ENCODE measurements around the gene DHRS1. TPM values are rescaled to one million over a fixed set of nuclear protein-coding genes. Genes with fewer than 3 reads are reported as not detected.
A peak's percentile ranks its signal among the peaks of the same experiment; 100 is the strongest.

DHRS1 gene
- polyA plus RNA-seq (65.1 to 130 TPM (median 75.0 TPM) in 3 replicates), polyA minus RNA-seq (173 to 348 TPM (median 179 TPM) in 3 replicates)
- 55.9 TPM for polyA plus RNA-seq (2011; ENCODE audit: low read depth)
- polyA plus RNA-seq (2011; cell fraction: cytosol; rRNA removed) = 131 and 161 TPM in 2 replicates
- 263 and 309 TPM in 2 replicates for polyA plus RNA-seq (2011; cell fraction: nucleus; rRNA removed)
- polyA plus RNA-seq (2012; ENCODE audit: low replicate concordance) = 100 and 165 TPM in 2 replicates
- polyA minus RNA-seq (2011; cell fraction: cytosol; rRNA and poly(A)+ RNA removed) = 222 TPM
- 53.4 and 72.1 TPM in 2 replicates for polyA minus RNA-seq (2011; cell fraction: nucleus; rRNA and poly(A)+ RNA removed)

GRCh38 chr14:24299255-24300191 is at the start of gene DHRS1, which contains the start of gene NOP9:
Gene DHRS1 (minus strand): TSS chr14:24299780. CDS start chr14:24299106, 674 bp downstream.
Gene NOP9 (plus strand): TSS chr14:24299850. CDS start chr14:24299955, 105 bp downstream.
- Histone ChIP-seq H3K9me3 (ENCODE audit: control insufficient read depth, low read depth, low read length) (no peaks in the 10 kb centered on the region), H2AFZ (ENCODE audit: control insufficient read depth, low read length) (peak within 1 kb of the TSS; percentile 84), H4K20me1 (ENCODE audit: control insufficient read depth, extremely low read depth, insufficient read depth, low read length) (no peaks in the 10 kb centered on the region), H3K9ac (ENCODE audit: control insufficient read depth, extremely low read depth, insufficient read depth, low read length) (peak within 1 kb of the TSS; percentile 95), H3K4me1 (ENCODE audit: control insufficient read depth, extremely low read depth, insufficient read depth, low read length) (peaks cover 37% of the 10 kb centered on the region), H3K27ac (ENCODE audit: control insufficient read depth, insufficient read depth, low read length) (peak within 1 kb of the TSS; percentile 93), H3K79me2 (ENCODE audit: control insufficient read depth, insufficient read depth, low read length) (peaks cover 32% of the 10 kb centered on the region), H3K36me3 (ENCODE audit: control insufficient read depth in 2 of 2, extremely low read depth in 1 of 2, insufficient read depth in 2 of 2, low read length in 2 of 2) (peaks cover 33 to 46% of the 10 kb centered on the region in 2 experiments), H3K4me3 (ENCODE audit: control insufficient read depth in 2 of 3, extremely low read depth in 1 of 3, insufficient read depth in 2 of 3, low read depth in 1 of 3, low read length in 3 of 3) (peak within 1 kb of the TSS; percentile 58 to 94 (median 80)), H3K9me1 (ENCODE audit: control insufficient read depth, extremely low read depth, insufficient read depth, low read length) (no peaks in the 10 kb centered on the region), H3K4me2 (ENCODE audit: control insufficient read depth, extremely low read depth, insufficient read depth, low read depth, low read length) (peak within 1 kb of the TSS; percentile 91), H3K27me3 (ENCODE audit: control insufficient read depth, extremely low read depth, insufficient read depth, low read length) (no peaks in the 10 kb centered on the region)
- FAIRE-seq = no peak
- no peak for DNase-seq (ENCODE audit: low read depth, low spot score)
- dilution Hi-C loops (cut with MboI; ENCODE audit: extremely low pct_ligation_motif_present, low sequenced_read_pairs) = no loop called here
- no peak for TF ChIP-seq EZH2 (IDR thresholded peaks at IDR 0.05; ENCODE audit: low read length)
- TF ChIP-seq CTCF (optimal IDR thresholded peaks at IDR 0.05 in 1 of 3, IDR thresholded peaks at IDR 0.05 in 1 of 3, conservative IDR thresholded peaks at IDR 0.05 in 1 of 3; ENCODE audit: extremely low read depth in 1 of 3, insufficient read depth in 2 of 3, low read length in 3 of 3) = no peak

- Histone ChIP-seq H3K4me1 (ENCODE audit: control insufficient read depth, extremely low read depth, insufficient read depth, low read length) (no peaks in the 10 kb centered on the region), H3K9me3 (ENCODE audit: control insufficient read depth, low read depth, low read length) (no peaks in the 10 kb centered on the region), H3K4me2 (ENCODE audit: control insufficient read depth, extremely low read depth, insufficient read depth, low read depth, low read length) (no peak overlapping the region), H3K9ac (ENCODE audit: control insufficient read depth, extremely low read depth, insufficient read depth, low read length) (no peak overlapping the region), H3K9me1 (ENCODE audit: control insufficient read depth, extremely low read depth, insufficient read depth, low read length) (no peaks in the 10 kb centered on the region), H4K20me1 (ENCODE audit: control insufficient read depth, extremely low read depth, insufficient read depth, low read length) (no peaks in the 10 kb centered on the region), H3K4me3 (ENCODE audit: control insufficient read depth in 2 of 3, extremely low read depth in 1 of 3, insufficient read depth in 2 of 3, low read depth in 1 of 3, low read length in 3 of 3) (no peak overlapping the region), H2AFZ (ENCODE audit: control insufficient read depth, low read length) (no peak overlapping the region), H3K36me3 (ENCODE audit: control insufficient read depth in 2 of 2, extremely low read depth in 1 of 2, insufficient read depth in 2 of 2, low read length in 2 of 2) (no peaks in the 10 kb centered on the region), H3K79me2 (ENCODE audit: control insufficient read depth, insufficient read depth, low read length) (no peaks in the 10 kb centered on the region), H3K27me3 (ENCODE audit: control insufficient read depth, extremely low read depth, insufficient read depth, low read length) (no peaks in the 10 kb centered on the region), H3K27ac (ENCODE audit: control insufficient read depth, insufficient read depth, low read length) (no peak overlapping the region)
- dilution Hi-C loops (cut with MboI; ENCODE audit: extremely low pct_ligation_motif_present, low sequenced_read_pairs) = no loop called here
- no peak for DNase-seq (ENCODE audit: low read depth, low spot score)
- FAIRE-seq = no peak
- no peak for TF ChIP-seq EZH2 (IDR thresholded peaks at IDR 0.05; ENCODE audit: low read length)
- no peak for TF ChIP-seq CTCF (optimal IDR thresholded peaks at IDR 0.05 in 1 of 3, IDR thresholded peaks at IDR 0.05 in 1 of 3, conservative IDR thresholded peaks at IDR 0.05 in 1 of 3; ENCODE audit: extremely low read depth in 1 of 3, insufficient read depth in 2 of 3, low read length in 3 of 3)
These were observed 48.6 kb upstream of the DHRS1 start for GRCh38 chr14:24348186-24348585.

Data from keratinocyte (primary cell).